Measurements from ENCODE around the gene XRCC6.
"Not testable (repeated sequence)": the region's sequence is repeated elsewhere in the genome, so short reads cannot be mapped to it uniquely, and the experiment has no call there.

Gene XRCC6

GRCh38 chr22:41621099-41621910, at the start of gene XRCC6:
Gene XRCC6 (plus strand): TSS chr22:41621295. CDS start chr22:41622005, 710 bp downstream.
- in situ Hi-C loops (cut with HindIII; ENCODE audit: low sequenced_read_pairs): no loop called here

- in situ Hi-C loops (cut with HindIII; ENCODE audit: low sequenced_read_pairs): no loop called here
These were observed 49.3 kb upstream of the XRCC6 start for GRCh38 chr22:41571786-41572185.

GRCh38 chr22:41572305-41572704, 48.8 kb upstream of the XRCC6 start:
- in situ Hi-C loops (cut with HindIII; ENCODE audit: low sequenced_read_pairs): not testable (repeated sequence)

GRCh38 chr22:41573677-41574076, 47.4 kb upstream of the XRCC6 start:
- in situ Hi-C loops (cut with HindIII; ENCODE audit: low sequenced_read_pairs): no loop called here

- in situ Hi-C loops (cut with HindIII; ENCODE audit: low sequenced_read_pairs): no loop called here
These were observed 46.2 kb upstream of the XRCC6 start for GRCh38 chr22:41574847-41575381.

- in situ Hi-C loops (cut with HindIII; ENCODE audit: low sequenced_read_pairs): no loop called here
These were observed 45.6 kb upstream of the XRCC6 start for GRCh38 chr22:41575533-41575932.

- in situ Hi-C loops (cut with HindIII; ENCODE audit: low sequenced_read_pairs): no loop called here
These were observed 44.2 kb upstream of the XRCC6 start for GRCh38 chr22:41576877-41577276.

- in situ Hi-C loops (cut with HindIII; ENCODE audit: low sequenced_read_pairs): no loop called here
These were observed 43.0 kb upstream of the XRCC6 start for GRCh38 chr22:41578114-41578513.

GRCh38 chr22:41578818-41579217, 42.3 kb upstream of the XRCC6 start:
- in situ Hi-C loops (cut with HindIII; ENCODE audit: low sequenced_read_pairs): no loop called here

GRCh38 chr22:41579297-41579996, 41.6 kb upstream of the XRCC6 start:
- in situ Hi-C loops (cut with HindIII; ENCODE audit: low sequenced_read_pairs): no loop called here

- in situ Hi-C loops (cut with HindIII; ENCODE audit: low sequenced_read_pairs): no loop called here
These were observed 41.1 kb upstream of the XRCC6 start for GRCh38 chr22:41579997-41580355.

- in situ Hi-C loops (cut with HindIII; ENCODE audit: low sequenced_read_pairs): no loop called here
These were observed 38.4 kb upstream of the XRCC6 start for GRCh38 chr22:41582694-41583093.

- in situ Hi-C loops (cut with HindIII; ENCODE audit: low sequenced_read_pairs): no loop called here
These were observed 36.2 kb upstream of the XRCC6 start for GRCh38 chr22:41584881-41585280.

- in situ Hi-C loops (cut with HindIII; ENCODE audit: low sequenced_read_pairs): no loop called here
These were observed 35.2 kb upstream of the XRCC6 start for GRCh38 chr22:41585898-41586297.

- in situ Hi-C loops (cut with HindIII; ENCODE audit: low sequenced_read_pairs): no loop called here
These were observed 33.8 kb upstream of the XRCC6 start for GRCh38 chr22:41587347-41587723.

GRCh38 chr22:41589391-41590241, 31.5 kb upstream of the XRCC6 start, which contains the start of gene PMM1:
Gene PMM1 (minus strand): TSS chr22:41589840. CDS start chr22:41589805, 35 bp downstream.
- in situ Hi-C loops (cut with HindIII; ENCODE audit: low sequenced_read_pairs): no loop called here

- in situ Hi-C loops (cut with HindIII; ENCODE audit: low sequenced_read_pairs): not testable (repeated sequence)
These were observed 27.6 kb upstream of the XRCC6 start for GRCh38 chr22:41593336-41593960.

GRCh38 chr22:41595703-41596102, 25.4 kb upstream of the XRCC6 start:
- in situ Hi-C loops (cut with HindIII; ENCODE audit: low sequenced_read_pairs): no loop called here

- in situ Hi-C loops (cut with HindIII; ENCODE audit: low sequenced_read_pairs): no loop called here
These were observed 24.1 kb upstream of the XRCC6 start for GRCh38 chr22:41596776-41597634.

- in situ Hi-C loops (cut with HindIII; ENCODE audit: low sequenced_read_pairs): no loop called here
These were observed 23.5 kb upstream of the XRCC6 start for GRCh38 chr22:41597635-41597953.
